Stimulated activated CD4-positive, alpha-beta T cell treated with anti-CD3 and anti-CD28 coated beads, Interleukin-1b, Interleukin-23, amount 100 ng/mL, for 1 hour (primary cell): ENCODE data around the gene CMPK1.
A peak's percentile ranks its signal among the peaks of the same experiment; 100 is the strongest.
"Not testable (repeated sequence)": the region's sequence is repeated elsewhere in the genome, so short reads cannot be mapped to it uniquely, and the experiment has no call there.

Experiments used
- DNase-seq, 2 donors: peaks; one replicate each; pipeline ENCODE4 v3.0.0-alpha.2; 2020; ENCODE audit warnings: low read depth in 2 of 2

CMPK1 gene, protein sequence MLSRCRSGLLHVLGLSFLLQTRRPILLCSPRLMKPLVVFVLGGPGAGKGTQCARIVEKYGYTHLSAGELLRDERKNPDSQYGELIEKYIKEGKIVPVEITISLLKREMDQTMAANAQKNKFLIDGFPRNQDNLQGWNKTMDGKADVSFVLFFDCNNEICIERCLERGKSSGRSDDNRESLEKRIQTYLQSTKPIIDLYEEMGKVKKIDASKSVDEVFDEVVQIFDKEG

DNA sequence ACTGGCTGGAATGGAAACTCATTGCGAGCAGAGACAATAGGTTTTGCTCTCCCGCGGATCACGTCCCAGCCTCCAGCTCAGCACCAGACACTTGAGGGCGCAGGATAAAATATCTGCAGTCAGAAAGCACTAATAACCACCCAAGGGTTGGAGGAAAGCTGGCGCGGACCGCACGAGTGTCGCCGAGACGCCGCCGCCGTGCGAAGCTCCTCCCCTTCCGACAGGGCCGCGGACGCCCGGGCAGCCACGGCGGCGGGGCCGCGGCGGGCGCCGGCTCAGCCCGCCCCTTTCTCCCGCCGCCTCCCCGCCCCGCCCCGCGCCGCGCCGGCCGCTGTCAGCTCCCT lies at the start of gene CMPK1:
CMPK1 (plus strand) TSS at position 213 of the 344 bp plus-strand sequence. CDS start 156 bp downstream, outside the sequence.
- peak in 1 of 2 donors; percentile 53 for DNase-seq

GRCh38 chr1:47288116-47288515 lies 45.5 kb upstream of the CMPK1 start:
- not testable (repeated sequence) for DNase-seq

GRCh38 chr1:47294863-47295262 lies 38.7 kb upstream of the CMPK1 start:
- DNase-seq: not testable (repeated sequence)

- DNase-seq: no peak
Measured at GRCh38 chr1:47295579-47295978, 38.0 kb upstream of the CMPK1 start.

DNA sequence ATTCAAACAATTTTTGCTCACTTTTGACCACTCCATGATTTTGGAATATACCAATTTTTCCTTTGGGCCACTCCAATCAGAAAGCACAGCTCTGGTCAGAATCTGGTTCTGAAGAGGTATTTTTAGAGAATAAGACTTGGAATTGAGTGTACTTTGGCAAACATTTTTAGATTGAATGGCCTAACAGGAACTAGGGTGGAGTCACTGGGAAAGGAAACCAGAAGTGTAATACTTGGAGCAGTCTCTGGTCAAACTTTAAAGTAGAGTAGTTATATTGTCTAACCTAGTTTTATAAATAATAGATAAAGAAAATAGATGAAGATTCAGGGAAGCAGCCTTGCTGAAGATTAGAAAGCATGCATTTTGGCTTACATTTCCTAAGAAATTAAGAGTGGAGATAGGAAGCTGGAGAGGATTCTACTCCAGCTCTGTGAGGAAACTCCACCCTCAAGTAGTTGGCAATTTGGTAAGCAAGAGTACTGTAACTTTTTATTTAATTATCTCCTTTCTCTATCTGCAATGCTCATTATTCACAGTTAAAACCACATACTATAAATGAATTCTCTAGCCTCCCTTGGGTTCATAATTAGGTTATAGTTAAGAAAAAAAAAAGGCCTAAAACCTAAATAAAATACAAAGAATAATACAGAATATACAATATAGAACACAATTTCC lies 35.4 kb upstream of the CMPK1 start:
- DNase-seq: no peak

DNA sequence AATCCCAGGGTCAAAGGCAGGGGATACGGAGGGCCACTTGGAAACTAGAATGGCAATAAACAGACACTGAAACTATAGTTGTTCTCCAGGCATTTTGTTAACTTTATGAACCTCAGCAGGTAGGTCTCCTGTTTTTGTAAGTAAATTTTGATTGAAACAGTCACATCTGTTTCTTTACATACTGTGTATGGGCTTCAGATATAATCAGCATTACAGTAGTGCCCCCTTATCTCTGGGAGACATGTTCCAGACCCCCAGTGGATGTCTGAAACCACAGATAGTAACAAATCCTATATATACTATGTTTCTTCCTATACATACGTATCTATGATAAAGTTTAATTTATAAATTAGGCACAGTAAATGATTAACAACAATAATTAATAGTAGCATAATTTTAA lies 31.1 kb upstream of the CMPK1 start:
- DNase-seq: no peak

DNA sequence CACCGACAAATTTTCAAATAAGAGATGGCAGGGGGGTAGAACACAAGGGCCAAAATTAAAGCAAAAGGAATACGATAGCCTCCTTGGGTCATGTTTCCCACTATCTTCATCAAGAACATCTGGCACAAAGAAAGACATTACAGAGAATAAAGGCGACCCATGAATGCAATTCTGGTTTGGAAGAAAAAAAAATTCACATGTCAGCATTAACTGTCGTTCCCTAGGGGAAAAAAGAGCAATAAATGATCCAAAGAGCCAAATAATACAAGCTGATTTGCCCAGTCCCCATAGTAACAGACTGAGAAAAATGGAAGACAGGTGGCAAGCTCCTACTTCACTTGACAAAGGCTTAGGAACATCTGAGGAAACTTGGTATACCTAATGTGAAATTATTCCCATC lies 24.2 kb upstream of the CMPK1 start:
- DNase-seq: no peak

DNA sequence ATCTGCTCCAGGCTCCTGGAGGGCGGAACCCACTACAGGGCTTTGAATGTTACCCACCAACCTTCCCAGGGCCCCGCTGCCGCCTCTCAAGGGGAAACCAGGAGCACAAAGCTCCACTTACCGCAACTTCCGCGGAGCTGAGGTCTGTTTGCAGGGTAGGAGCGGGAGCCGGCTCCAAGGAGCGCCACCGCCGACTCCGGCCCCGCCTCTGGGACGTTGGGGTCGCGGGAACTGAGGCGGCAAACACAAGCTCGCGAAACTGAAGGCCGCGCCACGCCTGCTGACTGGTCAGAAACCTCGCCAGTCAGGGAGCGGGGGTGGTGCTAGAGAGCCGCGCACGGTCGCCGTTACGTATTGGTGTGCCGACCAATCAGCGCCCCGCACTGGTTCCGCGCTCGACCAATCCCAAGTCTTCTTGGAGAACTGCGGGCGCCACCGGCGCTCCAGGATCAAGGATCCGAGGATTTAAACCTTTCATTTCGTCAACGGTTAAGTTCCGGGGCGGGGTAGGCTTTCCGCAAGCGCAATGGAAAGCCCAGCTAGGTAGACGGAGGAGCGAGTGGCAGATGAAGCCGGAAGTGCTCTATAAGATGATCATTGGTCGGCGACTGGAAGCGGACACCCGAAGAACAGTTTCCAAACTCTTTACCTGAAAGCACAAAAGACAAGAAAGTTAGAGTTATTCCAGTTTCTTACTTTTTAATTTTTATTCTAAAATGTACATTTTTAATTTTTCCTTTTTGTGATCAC lies 19.5 kb upstream of the CMPK1 start, which contains the start of gene STIL:
STIL (minus strand) TSS at position 233 of the 750 bp plus-strand sequence. CDS start 3,828 bp downstream, outside the sequence.
- DNase-seq: peak; percentile 88 to 89

- no peak for DNase-seq
Measured at GRCh38 chr1:47317841-47318240, 15.7 kb upstream of the CMPK1 start.

DNA sequence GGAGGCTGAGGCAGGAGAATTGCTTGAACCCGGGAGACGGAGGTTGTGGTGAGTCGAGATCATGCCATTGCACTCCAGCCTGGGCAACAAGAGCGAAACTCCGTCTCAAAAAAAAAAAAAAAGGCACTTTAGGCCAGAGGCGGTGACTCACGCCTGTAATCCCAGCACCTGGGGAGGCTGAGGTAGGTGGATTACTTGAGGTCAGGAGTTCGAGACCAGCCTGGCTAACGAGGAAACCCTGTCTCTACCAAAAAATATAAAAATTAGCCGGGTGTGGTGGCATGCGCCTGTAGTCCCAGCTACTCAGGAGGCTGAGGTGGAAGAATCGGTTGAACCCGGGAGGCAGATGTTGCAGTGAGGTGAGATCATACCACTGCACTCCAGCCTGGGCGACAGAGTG lies 13.6 kb upstream of the CMPK1 start:
- DNase-seq: not testable (repeated sequence)

GRCh38 chr1:47323599-47324031 lies 10.0 kb upstream of the CMPK1 start:
- DNase-seq: no peak

GRCh38 chr1:47324682-47325081 lies 8.9 kb upstream of the CMPK1 start:
- DNase-seq: no peak

- no peak for DNase-seq
Measured at GRCh38 chr1:47325528-47325927, 8.1 kb upstream of the CMPK1 start.

- no peak for DNase-seq
Measured at GRCh38 chr1:47326271-47326670, 7.3 kb upstream of the CMPK1 start.

DNA sequence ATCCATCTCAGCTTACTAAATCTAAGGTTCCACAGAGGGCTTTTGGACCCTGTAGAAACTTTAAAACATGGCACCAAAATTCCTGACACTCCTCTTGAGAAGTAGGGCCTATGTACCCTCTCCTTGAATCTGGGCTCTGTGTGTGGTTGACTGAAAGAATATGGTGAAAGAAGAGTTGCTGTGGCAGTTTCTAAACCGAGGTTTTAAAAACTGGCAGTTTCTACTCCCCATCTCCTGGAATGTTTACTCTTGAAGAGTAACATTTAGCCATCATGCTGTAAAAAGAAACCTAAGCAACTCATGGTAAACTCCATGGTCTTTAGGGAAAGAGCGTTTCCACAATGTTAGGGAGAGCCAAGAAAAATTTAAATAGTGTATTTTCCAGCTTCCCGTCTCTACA lies 4.6 kb upstream of the CMPK1 start:
- DNase-seq: no peak

DNA sequence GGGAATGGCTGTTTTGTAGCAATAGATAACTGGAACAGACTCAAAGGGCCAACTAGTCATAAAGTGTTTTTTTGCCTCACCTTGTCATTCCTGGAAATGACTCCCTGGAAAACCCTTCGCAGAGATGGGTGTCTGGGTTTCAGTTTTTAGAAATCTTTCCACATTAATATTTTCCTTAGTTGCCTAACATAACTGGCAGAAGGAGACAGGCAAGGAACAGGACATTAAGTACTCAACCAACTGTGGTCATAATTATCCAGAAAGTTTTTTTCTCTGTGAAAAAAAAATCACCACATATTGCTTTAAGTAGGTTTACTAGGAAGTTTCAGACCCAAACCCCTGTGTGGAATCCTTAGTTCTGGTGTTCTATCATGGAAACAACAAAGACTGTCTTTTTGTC lies 3.4 kb upstream of the CMPK1 start:
- no peak for DNase-seq

DNA sequence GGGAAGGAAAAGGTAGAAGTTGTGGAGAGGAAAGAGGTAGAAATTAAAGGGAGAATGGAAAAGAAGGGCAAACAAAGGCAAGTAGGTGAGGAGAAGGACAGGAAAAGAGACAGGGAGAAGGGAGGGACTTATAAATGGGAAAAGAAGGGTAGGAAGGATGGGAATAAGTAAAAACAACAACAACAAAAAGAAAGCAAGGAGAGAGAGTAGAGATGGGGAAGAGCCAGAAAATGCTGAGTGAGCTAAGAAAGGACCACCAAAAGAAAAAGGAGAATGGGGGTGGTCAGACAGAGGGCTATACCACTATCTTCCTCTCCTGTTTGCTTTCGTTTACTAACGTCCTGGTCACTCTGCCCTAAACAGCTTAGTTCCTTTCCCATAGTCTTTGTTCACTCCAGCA lies 1.7 kb upstream of the CMPK1 start:
- no peak for DNase-seq

GRCh38 chr1:47332779-47333577 lies 612 bp upstream of the CMPK1 start:
- DNase-seq: no peak

GRCh38 chr1:47333922-47334764 lies 553 bp downstream of the CMPK1 start:
- peak in 1 of 2 donors; percentile 45 for DNase-seq

GRCh38 chr1:47334765-47335435 lies 1.3 kb downstream of the CMPK1 start:
- no peak for DNase-seq
